Activated gamma-delta T cell treated with Interleukin-2 at 50 U/mL for 16 hours (primary cell): ENCODE measurements around the gene IL3RA.
"Not testable (repeated sequence)": the region's sequence is repeated elsewhere in the genome, so short reads cannot be mapped to it uniquely, and the experiment has no call there.

Source experiments
- DNase-seq: peaks from one replicate; pipeline ENCODE4 v3.0.0-alpha.2; 2020

The IL3RA gene

DNA sequence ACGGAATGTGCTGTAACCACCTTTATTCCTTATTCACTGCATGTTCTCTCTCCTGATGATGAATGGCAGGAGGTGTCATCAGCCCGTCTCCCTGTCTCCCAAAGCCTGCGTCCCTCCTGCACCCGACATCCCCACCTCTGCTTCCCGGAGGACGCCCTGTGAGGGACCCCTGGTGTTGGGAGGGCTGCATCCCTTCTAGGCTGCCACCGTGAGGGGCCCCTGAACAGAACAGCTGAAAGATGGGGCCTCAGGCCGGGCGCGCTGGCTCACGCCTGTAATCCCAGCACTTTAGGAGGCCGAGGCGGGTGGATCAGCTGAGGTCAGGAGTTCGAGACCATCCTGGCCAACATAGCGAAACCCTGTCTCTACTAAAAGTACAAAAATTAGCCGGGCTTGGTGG lies 89.7 kb downstream of the IL3RA start:
- not testable (repeated sequence) for DNase-seq

DNA sequence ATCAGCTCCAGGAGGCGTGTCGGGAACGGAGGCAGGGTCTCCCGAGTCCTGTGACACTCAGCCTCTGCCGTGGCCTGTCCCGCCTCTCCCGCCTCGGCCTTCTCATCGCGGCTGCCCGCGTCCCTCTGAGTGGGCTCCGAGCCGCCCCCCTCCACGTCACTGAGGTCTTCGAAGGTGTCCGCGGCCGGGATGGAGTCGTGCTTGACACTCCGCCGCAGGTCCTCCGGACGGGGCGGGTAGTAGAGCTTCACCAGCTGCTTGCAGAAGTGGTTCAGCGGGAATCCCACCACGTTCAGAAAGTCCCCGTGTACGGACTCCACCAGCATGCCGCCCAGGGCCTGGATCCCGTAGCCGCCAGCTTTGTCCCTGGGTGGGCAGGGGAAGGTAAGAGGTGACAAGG lies 91.2 kb downstream of the IL3RA start:
- no peak for DNase-seq

DNA sequence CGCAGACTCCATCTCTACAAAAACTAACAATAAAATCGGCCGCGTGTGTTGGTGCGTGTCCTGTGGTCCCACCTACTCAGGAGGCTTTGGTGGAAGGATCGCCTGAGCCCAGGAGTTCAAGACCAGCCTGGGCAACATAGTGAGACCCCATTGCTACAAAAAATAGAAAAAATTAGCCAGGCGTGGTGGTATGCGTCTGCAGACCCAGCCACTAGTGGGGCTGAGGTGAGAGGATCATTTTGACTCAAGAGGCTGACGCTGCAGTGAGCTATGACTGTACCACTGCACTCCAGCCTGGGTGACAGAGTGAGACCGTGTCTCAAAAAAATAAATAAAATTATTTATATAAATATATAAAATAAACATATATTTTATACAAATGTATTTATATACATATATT lies 93.9 kb downstream of the IL3RA start:
- DNase-seq, result no peak
